ENCODE data around the gene RASGRF2. TPM values are rescaled to one million over a fixed set of nuclear protein-coding genes. Genes with fewer than 3 reads are reported as not detected.

The RASGRF2 gene
- total and polyA plus RNA-seq, 2 of the 8 experiments (the other 6 are each of a cell fraction or from before 2014, with no cell fraction given) = 2.6 to 29.5 TPM

- Histone ChIP-seq H2AK5ac (ENCODE audit: low read depth, low read length) (no peak overlapping the region), H2BK5ac (ENCODE audit: low read depth, low read length) (no peak overlapping the region), H3K36me3 (ENCODE audit: control insufficient read depth in 2 of 4, insufficient read depth in 4 of 4, low read length in 3 of 4) (no peaks in the 10 kb centered on the region; a peak in 1 of 8 replicates), H3K79me1 (ENCODE audit: low read depth, low read length) (no peaks in the 10 kb centered on the region), H3K23me2 (ENCODE audit: low read depth, low read length) (no peaks in the 10 kb centered on the region), H4K20me1 (replicated peaks in 1 of 2; ENCODE audit: control insufficient read depth in 1 of 2, insufficient read depth in 2 of 2, low read length in 2 of 2) (no peaks in the 10 kb centered on the region), H3K18ac (ENCODE audit: extremely low read depth, low read length) (no peak overlapping the region), H3K27me3 (replicated peaks in 1 of 4; ENCODE audit: control insufficient read depth in 3 of 4, extremely low read depth in 1 of 4, insufficient read depth in 3 of 4, low read length in 3 of 4) (no peaks in the 10 kb centered on the region), H2BK12ac (ENCODE audit: low read depth, low read length) (no peak overlapping the region), H3K56ac (replicated peaks; ENCODE audit: insufficient read length, low read depth, low read length) (no peak overlapping the region), H3K79me2 (ENCODE audit: control insufficient read depth in 1 of 2, insufficient read depth in 2 of 2, low read length in 2 of 2) (no peaks in the 10 kb centered on the region), H2BK15ac (ENCODE audit: low read length) (no peak overlapping the region), H3K14ac (ENCODE audit: insufficient read length) (no peak overlapping the region), H2AFZ (ENCODE audit: low read length) (no peak overlapping the region), H2BK120ac (replicated peaks; ENCODE audit: low read depth, low read length) (no peak overlapping the region), H3K4me3 (ENCODE audit: extremely low read depth in 1 of 4, insufficient read depth in 2 of 4, low read depth in 3 of 4, low read length in 4 of 4) (no peak overlapping the region), H3K4me1 (replicated peaks in 1 of 4; ENCODE audit: control insufficient read depth in 3 of 4, insufficient read depth in 4 of 4, low read length in 3 of 4) (peaks cover 0 to 3% (median 0%) of the 10 kb centered on the region in 4 experiments; a peak in 1 of 7 replicates), H3K4ac (replicated peaks; ENCODE audit: insufficient read length, low read depth, low read length) (no peak overlapping the region), H2BK20ac (ENCODE audit: low read length) (no peak overlapping the region), H4K91ac (replicated peaks; ENCODE audit: insufficient read length, low read length) (no peak overlapping the region), H3K23ac (ENCODE audit: insufficient read length) (no peak overlapping the region), H3K4me2 (ENCODE audit: insufficient read depth in 1 of 2, low read depth in 2 of 2, low read length in 2 of 2) (no peak overlapping the region), H4K5ac (ENCODE audit: insufficient read length, low read depth, low read length) (no peak overlapping the region), H3K27ac (ENCODE audit: low read depth, low read length) (no peak overlapping the region), H3K9me3 (ENCODE audit: insufficient read depth in 2 of 2, low read depth in 1 of 2, low read length in 1 of 2) (0 out of 4 replicates have a peak, but pooled peaks cover 0 to 2% of the 10 kb centered on the region in 2 experiments), H4K8ac (ENCODE audit: extremely low read depth, insufficient read depth, low read length) (no peak overlapping the region), H3K9ac (replicated peaks in 1 of 4; ENCODE audit: extremely low read depth in 1 of 4, low read depth in 3 of 4, low read length in 3 of 4) (no peak overlapping the region)
- ChIA-PET POLR2A (ENCODE audit: partially characterized antibody) (no interaction called here), CTCF (ENCODE audit: partially characterized antibody) (interaction anchor here (1.2 to 1.7 kb wide), 2 partner anchors 33 to 45 kb away, joined by 3 to 5 read pairs; no protein-coding TSS in a partner anchor)
- DNase-seq (ENCODE audit: low read depth in 1 of 2, low spot score in 2 of 2) (no peak), FAIRE-seq (no peak)
- TF ChIP-seq SP1 (IDR thresholded peaks at IDR 0.05; ENCODE audit: low read depth, low read length) = no peak
- WGBS, 2 experiments (ENCODE audit: extremely low coverage in 1 of 2, insufficient coverage in 1 of 2, insufficient read length in 1 of 2, insufficient replicate concordance in 2 of 2, low coverage in 1 of 2, low lambda C conversion rate in 2 of 2, missing lambda C conversion rate in 1 of 2) = 94% methylated on average over 4 of the region's 4 CpGs; no CpG with 5 or more reads in 1 of the 2 experiments
These were observed 105.9 kb downstream of the RASGRF2 start for GRCh38 chr5:81066102-81066501.

Data from H1 (cell line).